ENCODE results near the gene KLHDC8A. TPM values are rescaled to one million over a fixed set of nuclear protein-coding genes. Genes with fewer than 3 reads are reported as not detected.
A peak's percentile ranks its signal among the peaks of the same experiment; 100 is the strongest.

The KLHDC8A gene
- total RNA-seq, 2 donors from 2014 or later: 0.38 to 0.53 TPM

DNA sequence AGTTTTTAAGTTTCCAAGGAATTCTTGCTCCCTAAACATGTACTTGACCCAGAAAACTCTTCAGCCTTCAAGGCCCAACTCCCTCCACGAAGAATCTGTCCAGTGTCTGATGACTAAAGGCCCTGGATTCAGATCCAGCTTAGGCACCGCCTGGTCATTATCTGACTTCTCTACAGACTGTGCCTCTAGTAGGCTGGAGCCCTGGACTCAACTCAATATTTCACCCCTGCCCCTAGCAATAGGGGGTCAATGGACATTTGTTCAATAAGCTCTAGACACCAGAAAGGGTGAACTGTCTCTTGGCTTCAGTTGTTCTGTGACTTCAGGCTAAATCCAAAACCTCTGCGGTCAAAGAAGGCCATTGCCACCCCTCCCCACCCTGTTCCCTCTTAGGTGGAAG, 69.6 kb downstream of the KLHDC8A start:
- Histone ChIP-seq H3K9ac (ENCODE audit: extremely low read depth, low read length, poor library complexity, severe bottlenecking) (no peak overlapping the region), H3K9me3 (ENCODE audit: control insufficient read depth, low read length) (no peaks in the 10 kb centered on the region), H3K4me1 (ENCODE audit: control insufficient read depth, insufficient read depth, low read length) (peaks cover 25% of the 10 kb centered on the region), H3K36me3 (ENCODE audit: control insufficient read depth, insufficient read depth, low read length) (no peaks in the 10 kb centered on the region), H3K27me3 (ENCODE audit: control insufficient read depth, insufficient read depth, low read length, poor library complexity, severe bottlenecking) (no peaks in the 10 kb centered on the region), H3K27ac (ENCODE audit: low read depth, low read length) (no peak overlapping the region), H3K4me3 (ENCODE audit: low read length) (no peak overlapping the region)
- no peak for DNase-seq
- TF ChIP-seq, protein P1, sequence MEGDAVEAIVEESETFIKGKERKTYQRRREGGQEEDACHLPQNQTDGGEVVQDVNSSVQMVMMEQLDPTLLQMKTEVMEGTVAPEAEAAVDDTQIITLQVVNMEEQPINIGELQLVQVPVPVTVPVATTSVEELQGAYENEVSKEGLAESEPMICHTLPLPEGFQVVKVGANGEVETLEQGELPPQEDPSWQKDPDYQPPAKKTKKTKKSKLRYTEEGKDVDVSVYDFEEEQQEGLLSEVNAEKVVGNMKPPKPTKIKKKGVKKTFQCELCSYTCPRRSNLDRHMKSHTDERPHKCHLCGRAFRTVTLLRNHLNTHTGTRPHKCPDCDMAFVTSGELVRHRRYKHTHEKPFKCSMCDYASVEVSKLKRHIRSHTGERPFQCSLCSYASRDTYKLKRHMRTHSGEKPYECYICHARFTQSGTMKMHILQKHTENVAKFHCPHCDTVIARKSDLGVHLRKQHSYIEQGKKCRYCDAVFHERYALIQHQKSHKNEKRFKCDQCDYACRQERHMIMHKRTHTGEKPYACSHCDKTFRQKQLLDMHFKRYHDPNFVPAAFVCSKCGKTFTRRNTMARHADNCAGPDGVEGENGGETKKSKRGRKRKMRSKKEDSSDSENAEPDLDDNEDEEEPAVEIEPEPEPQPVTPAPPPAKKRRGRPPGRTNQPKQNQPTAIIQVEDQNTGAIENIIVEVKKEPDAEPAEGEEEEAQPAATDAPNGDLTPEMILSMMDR (conservative IDR thresholded peaks at IDR 0.05): no peak
- 95 to 100% methylated on average over 3 of the region's 3 CpGs for WGBS, 2 experiments (ENCODE audit: insufficient coverage in 1 of 2, insufficient read length in 1 of 2)
- H3K27ac Mint-ChIP-seq: peak overlapping the region; percentile 15
- no peaks in the 10 kb centered on the region for H3K9me3 Mint-ChIP-seq
- H3K4me1 Mint-ChIP-seq: peaks cover 46% of the 10 kb centered on the region
- no peaks in the 10 kb centered on the region for H3K27me3 Mint-ChIP-seq (ENCODE audit: insufficient read depth)
- H3K36me3 Mint-ChIP-seq (ENCODE audit: low read depth): no peaks in the 10 kb centered on the region
- no peak overlapping the region for H3K4me3 Mint-ChIP-seq

DNA sequence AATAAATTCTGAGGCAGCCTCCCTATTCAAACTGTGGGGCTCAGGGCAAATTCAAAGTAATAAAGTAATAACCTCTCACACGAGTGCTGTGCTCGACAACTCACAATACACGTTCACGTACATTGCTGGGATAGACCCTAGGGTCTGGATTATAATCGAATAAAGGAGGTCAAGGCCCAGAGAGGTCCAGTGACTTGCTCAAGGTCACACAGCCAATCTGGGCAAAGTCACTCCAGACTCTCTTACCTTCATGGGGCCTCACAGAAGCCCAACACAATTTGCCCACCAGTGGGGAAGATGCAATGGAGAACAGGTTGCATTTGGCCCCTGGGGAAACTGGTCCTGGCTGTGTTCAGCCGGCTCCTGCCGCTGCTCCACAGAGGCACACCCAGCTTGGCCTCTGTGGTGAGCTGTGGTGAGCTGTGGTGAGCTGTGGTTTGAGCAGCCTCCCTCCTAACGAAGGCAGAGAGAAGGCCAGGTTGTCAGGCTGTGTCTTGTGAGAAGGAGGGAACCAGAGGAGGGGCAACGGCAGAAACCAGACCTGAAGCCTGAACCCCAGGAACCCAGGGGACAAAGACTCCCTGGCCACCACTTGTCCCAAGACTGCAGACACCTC, 70.3 kb downstream of the KLHDC8A start:
- H3K4me3 ChIP-seq (ENCODE audit: low read length): no peak overlapping the region
- H3K27ac ChIP-seq (ENCODE audit: low read depth, low read length): no peak overlapping the region
- H3K36me3 Mint-ChIP-seq (ENCODE audit: low read depth): no peaks in the 10 kb centered on the region
- H3K27me3 ChIP-seq (ENCODE audit: control insufficient read depth, insufficient read depth, low read length, poor library complexity, severe bottlenecking): no peaks in the 10 kb centered on the region
- no peaks in the 10 kb centered on the region for H3K36me3 ChIP-seq (ENCODE audit: control insufficient read depth, insufficient read depth, low read length)
- WGBS, 2 experiments (ENCODE audit: insufficient coverage in 1 of 2, insufficient read length in 1 of 2): 96 to 98% methylated on average over 7 to 9 of the region's 9 CpGs
- DNase-seq: no peak
- no peak overlapping the region for H3K4me3 Mint-ChIP-seq
- H3K9me3 Mint-ChIP-seq: no peaks in the 10 kb centered on the region
- H3K4me1 Mint-ChIP-seq: peaks cover 46% of the 10 kb centered on the region
- H3K4me1 ChIP-seq (ENCODE audit: control insufficient read depth, insufficient read depth, low read length): peaks cover 25% of the 10 kb centered on the region
- no peaks in the 10 kb centered on the region for H3K27me3 Mint-ChIP-seq (ENCODE audit: insufficient read depth)
- peak overlapping the region; percentile 92 for H3K27ac Mint-ChIP-seq
- H3K9me3 ChIP-seq (ENCODE audit: control insufficient read depth, low read length): no peaks in the 10 kb centered on the region
- H3K9ac ChIP-seq (ENCODE audit: extremely low read depth, low read length, poor library complexity, severe bottlenecking): no peak overlapping the region
- TF ChIP-seq, protein P1 (conservative IDR thresholded peaks at IDR 0.05): no peak

Other genes starting within 250 kb of the KLHDC8A start
- 10 to 100 TPM; 17.8 to 23.6 TPM for gene RBBP5, start 234.9 kb downstream of the KLHDC8A start, total RNA-seq
- gene DSTYK, start 145.2 kb downstream of the KLHDC8A start, total RNA-seq: 10 to 100 TPM in 1 of 2 donors, 1 to 10 TPM in 1; 9.8 to 11.0 TPM
- gene TMCC2, start 129.0 kb downstream of the KLHDC8A start, total RNA-seq: 1 to 10 TPM; 5.2 to 5.8 TPM
- gene NUAK2, start 35.2 kb downstream of the KLHDC8A start, total RNA-seq: 10 to 100 TPM; 13.4 to 19.1 TPM
- gene LEMD1, start 65.1 kb upstream of the KLHDC8A start, total RNA-seq: 10 to 100 TPM; 13.5 to 16.7 TPM
- gene BLACAT1, start 99.1 kb upstream of the KLHDC8A start, total RNA-seq: 1 to 10 TPM; 7.4 to 7.6 TPM
- gene CDK18, start 147.7 kb upstream of the KLHDC8A start, total RNA-seq: 10 to 100 TPM; 58.1 to 88.7 TPM